ENCODE data around the gene GGT6. TPM values are rescaled to one million over a fixed set of nuclear protein-coding genes. Genes with fewer than 3 reads are reported as not detected.

The GGT6 gene
- total and polyA plus RNA-seq, 2 of the 13 experiments (the other 11 are each of a cell fraction or from before 2014, with no cell fraction given), result 0.16 to 0.80 TPM

DNA sequence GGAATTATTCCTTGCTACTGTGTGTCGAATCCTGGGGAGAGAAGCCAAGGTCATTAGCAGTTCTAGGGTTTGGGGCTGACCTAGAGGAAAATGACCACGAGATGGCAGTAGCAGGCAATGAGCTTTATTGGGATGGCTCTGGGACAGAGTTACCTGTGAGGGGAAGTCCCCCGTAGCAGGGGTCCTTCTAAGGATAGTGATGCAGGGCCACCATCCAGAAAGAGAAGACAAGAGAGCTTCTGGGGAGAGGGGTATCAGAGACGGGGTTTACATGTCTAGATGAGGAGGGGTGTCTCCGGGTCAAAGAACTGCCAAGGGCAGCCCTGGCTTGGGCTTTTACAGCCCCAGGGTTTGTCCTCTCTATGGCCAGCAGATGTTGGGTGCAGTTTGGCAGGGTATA, 6.4 kb upstream of the GGT6 start (continued):
- TF ChIP-seq, protein P1, sequence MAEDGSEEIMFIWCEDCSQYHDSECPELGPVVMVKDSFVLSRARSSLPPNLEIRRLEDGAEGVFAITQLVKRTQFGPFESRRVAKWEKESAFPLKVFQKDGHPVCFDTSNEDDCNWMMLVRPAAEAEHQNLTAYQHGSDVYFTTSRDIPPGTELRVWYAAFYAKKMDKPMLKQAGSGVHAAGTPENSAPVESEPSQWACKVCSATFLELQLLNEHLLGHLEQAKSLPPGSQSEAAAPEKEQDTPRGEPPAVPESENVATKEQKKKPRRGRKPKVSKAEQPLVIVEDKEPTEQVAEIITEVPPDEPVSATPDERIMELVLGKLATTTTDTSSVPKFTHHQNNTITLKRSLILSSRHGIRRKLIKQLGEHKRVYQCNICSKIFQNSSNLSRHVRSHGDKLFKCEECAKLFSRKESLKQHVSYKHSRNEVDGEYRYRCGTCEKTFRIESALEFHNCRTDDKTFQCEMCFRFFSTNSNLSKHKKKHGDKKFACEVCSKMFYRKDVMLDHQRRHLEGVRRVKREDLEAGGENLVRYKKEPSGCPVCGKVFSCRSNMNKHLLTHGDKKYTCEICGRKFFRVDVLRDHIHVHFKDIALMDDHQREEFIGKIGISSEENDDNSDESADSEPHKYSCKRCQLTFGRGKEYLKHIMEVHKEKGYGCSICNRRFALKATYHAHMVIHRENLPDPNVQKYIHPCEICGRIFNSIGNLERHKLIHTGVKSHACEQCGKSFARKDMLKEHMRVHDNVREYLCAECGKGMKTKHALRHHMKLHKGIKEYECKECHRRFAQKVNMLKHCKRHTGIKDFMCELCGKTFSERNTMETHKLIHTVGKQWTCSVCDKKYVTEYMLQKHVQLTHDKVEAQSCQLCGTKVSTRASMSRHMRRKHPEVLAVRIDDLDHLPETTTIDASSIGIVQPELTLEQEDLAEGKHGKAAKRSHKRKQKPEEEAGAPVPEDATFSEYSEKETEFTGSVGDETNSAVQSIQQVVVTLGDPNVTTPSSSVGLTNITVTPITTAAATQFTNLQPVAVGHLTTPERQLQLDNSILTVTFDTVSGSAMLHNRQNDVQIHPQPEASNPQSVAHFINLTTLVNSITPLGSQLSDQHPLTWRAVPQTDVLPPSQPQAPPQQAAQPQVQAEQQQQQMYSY (CRISPR knock-in tag; IDR thresholded peaks at IDR 0.05), result no peak
- no peak for TF ChIP-seq HNRNPH1 (optimal IDR thresholded peaks at IDR 0.05; ENCODE audit: low read depth, low read length)
- no peak for TF ChIP-seq GABPA (IDR thresholded peaks at IDR 0.05; ENCODE audit: low read depth, low read length)
- no peak for TF ChIP-seq GABPA (CRISPR knock-in tag; IDR thresholded peaks at IDR 0.05; ENCODE audit: low read depth)
- TF ChIP-seq HMGXB4 (CRISPR knock-in tag; IDR thresholded peaks at IDR 0.05; ENCODE audit: borderline replicate concordance in 1 of 2, low read depth in 1 of 2), result peak in 1 of 2 experiments; percentile 48; a peak in 1 of 4 replicates
- TF ChIP-seq ZFP37 (CRISPR knock-in tag; IDR thresholded peaks at IDR 0.05; ENCODE audit: borderline replicate concordance), result no peak
- peak; percentile 79 for TF ChIP-seq RAD21 (CRISPR knock-in tag; IDR thresholded peaks at IDR 0.05)
- TF ChIP-seq, protein P2, sequence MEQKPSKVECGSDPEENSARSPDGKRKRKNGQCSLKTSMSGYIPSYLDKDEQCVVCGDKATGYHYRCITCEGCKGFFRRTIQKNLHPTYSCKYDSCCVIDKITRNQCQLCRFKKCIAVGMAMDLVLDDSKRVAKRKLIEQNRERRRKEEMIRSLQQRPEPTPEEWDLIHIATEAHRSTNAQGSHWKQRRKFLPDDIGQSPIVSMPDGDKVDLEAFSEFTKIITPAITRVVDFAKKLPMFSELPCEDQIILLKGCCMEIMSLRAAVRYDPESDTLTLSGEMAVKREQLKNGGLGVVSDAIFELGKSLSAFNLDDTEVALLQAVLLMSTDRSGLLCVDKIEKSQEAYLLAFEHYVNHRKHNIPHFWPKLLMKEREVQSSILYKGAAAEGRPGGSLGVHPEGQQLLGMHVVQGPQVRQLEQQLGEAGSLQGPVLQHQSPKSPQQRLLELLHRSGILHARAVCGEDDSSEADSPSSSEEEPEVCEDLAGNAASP (CRISPR knock-in tag; IDR thresholded peaks at IDR 0.05; ENCODE audit: borderline replicate concordance), result peak; percentile 66; the same call in 1 of the 2 replicates
- TF ChIP-seq ZNF260 (CRISPR knock-in tag; IDR thresholded peaks at IDR 0.05; ENCODE audit: borderline replicate concordance, low read depth), result no peak
- no peak for TF ChIP-seq CEBPZ (IDR thresholded peaks at IDR 0.05; ENCODE audit: low read length)
- TF ChIP-seq, protein P3, sequence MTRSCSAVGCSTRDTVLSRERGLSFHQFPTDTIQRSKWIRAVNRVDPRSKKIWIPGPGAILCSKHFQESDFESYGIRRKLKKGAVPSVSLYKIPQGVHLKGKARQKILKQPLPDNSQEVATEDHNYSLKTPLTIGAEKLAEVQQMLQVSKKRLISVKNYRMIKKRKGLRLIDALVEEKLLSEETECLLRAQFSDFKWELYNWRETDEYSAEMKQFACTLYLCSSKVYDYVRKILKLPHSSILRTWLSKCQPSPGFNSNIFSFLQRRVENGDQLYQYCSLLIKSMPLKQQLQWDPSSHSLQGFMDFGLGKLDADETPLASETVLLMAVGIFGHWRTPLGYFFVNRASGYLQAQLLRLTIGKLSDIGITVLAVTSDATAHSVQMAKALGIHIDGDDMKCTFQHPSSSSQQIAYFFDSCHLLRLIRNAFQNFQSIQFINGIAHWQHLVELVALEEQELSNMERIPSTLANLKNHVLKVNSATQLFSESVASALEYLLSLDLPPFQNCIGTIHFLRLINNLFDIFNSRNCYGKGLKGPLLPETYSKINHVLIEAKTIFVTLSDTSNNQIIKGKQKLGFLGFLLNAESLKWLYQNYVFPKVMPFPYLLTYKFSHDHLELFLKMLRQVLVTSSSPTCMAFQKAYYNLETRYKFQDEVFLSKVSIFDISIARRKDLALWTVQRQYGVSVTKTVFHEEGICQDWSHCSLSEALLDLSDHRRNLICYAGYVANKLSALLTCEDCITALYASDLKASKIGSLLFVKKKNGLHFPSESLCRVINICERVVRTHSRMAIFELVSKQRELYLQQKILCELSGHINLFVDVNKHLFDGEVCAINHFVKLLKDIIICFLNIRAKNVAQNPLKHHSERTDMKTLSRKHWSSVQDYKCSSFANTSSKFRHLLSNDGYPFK (CRISPR knock-in tag; IDR thresholded peaks at IDR 0.05; ENCODE audit: borderline replicate concordance), result no peak
- TF ChIP-seq RCOR2 (CRISPR knock-in tag; IDR thresholded peaks at IDR 0.05), result no peak
- TF ChIP-seq, protein P4, sequence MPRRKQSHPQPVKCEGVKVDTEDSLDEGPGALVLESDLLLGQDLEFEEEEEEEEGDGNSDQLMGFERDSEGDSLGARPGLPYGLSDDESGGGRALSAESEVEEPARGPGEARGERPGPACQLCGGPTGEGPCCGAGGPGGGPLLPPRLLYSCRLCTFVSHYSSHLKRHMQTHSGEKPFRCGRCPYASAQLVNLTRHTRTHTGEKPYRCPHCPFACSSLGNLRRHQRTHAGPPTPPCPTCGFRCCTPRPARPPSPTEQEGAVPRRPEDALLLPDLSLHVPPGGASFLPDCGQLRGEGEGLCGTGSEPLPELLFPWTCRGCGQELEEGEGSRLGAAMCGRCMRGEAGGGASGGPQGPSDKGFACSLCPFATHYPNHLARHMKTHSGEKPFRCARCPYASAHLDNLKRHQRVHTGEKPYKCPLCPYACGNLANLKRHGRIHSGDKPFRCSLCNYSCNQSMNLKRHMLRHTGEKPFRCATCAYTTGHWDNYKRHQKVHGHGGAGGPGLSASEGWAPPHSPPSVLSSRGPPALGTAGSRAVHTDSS (CRISPR knock-in tag; conservative IDR thresholded peaks at IDR 0.05), result no peak
- no peak for TF ChIP-seq ZNF350 (CRISPR knock-in tag; IDR thresholded peaks at IDR 0.05; ENCODE audit: borderline replicate concordance, low read depth)
